Stimulated activated CD4-positive, alpha-beta T cell treated with anti-CD3 and anti-CD28 coated beads, Interleukin-4, amount 100 ng/mL, for 1 hour (primary cell): ENCODE results near the gene HRH3.
A peak's percentile ranks its signal among the peaks of the same experiment; 100 is the strongest.

Source experiments
- DNase-seq: peaks from one replicate; pipeline ENCODE4 v3.0.0-alpha.2; 2020

The HRH3 gene

DNA sequence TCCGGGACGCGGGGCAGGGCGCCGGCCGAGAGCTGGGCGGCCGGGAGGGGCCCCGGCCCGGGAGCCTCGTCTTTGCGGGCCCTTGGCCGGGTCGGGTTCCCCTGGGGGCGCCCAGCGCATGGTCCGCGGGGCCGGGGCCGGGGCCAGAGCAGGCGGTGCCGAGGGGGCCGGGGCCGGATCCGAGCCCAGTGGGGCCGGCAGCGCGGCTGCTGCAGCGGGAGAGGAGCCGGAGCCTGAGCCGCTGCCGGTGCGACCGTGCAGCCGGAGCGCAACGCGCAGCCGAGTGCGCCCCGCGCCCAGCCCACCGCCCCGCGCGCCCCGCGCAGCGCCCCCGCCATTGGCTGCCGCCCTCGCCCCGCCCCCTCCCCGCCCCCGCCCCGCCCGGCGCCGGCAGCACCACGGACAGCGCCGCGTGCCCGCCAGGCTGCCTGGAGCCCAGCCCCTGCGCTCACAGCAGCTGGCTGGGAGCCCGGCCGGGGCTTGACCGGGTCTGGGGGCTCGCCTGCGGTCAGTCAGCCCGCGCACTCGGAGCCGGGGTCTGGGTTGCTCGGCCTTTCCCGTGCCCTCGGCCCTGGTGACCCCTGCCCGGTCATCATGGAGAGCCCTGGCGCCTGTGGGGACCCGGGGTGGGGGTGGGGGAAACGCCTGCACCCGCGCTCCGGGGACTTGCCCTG lies at the start of gene HRH3:
HRH3 (minus strand) TSS at position 287 of the 674 bp plus-strand sequence. CDS start 308 bp downstream, outside the sequence.
- DNase-seq = peak; percentile 44

- no peak for DNase-seq
Observed at GRCh38 chr20:62269871-62270270, 49.8 kb upstream of the HRH3 start.

GRCh38 chr20:62269378-62269777 lies 49.3 kb upstream of the HRH3 start:
- no peak for DNase-seq

DNA sequence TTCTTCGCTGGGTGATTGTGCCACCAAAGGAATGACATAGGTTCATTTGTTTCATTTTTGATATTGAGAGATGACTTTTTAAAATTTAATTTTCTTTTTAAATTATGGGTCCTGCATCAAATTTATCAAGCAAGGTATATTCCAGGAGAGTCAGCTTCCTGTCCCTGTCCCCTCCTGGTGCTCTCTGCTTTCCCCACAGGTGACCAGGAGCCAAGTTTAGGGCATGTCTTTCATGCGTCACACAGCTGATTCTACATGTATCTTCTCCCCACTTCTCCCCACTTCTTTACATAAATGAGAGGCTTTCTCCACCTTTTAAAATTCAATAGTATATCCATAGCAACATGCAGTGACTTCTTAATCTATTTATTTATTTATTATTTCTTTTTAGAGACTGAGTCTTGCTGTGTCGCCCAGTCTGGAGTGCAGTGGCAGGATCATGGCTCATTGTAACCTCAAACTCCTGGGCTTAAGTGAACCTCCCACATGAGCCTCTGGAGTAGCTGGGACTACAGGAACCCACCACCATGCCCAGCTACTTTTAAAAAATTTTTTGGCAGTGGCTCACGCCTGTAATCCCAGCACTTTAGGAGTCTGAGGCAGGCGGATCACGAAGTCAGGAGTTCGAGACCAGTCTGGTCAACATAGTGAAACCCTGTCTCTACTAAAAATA lies 48.3 kb upstream of the HRH3 start:
- DNase-seq = no peak

DNA sequence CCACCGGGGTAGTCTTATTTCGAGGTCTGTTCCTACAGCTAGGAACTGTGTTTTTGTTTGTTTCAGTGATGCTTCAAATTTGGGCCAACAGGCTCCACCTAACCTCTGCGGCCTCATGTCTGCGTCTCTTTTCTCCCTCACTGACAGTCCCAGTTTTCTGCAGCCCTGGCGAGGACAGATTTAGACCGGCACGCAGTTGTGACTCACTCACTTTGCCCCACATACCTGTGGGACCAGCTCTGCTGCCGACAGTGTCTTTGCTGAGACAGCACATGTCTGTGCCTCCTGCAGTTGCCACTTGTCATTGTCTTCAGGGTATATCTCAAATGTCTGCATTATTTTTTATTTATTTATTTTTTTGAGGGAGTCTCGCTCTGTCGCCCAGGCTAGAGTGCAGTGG lies 47.5 kb upstream of the HRH3 start:
- no peak for DNase-seq

DNA sequence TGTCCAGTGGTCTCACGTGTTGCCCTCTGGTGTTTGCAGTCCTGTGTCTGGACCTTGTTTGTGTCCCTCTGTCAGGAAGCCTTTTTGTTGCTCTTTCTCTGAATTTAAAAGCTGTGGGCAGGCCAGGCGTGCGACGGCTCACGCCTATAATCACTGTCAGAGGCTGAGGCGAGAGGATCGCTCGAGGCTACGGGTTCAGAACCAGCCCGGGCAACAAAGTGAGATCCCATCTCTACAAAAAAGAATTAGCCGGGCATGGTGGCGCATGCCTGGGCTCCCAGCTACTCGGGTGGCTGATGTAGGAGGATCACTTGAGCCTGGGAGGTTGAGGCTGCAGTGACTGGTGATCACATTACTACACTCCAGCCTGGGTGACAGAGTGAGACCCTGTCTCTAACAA lies 46.8 kb upstream of the HRH3 start:
- DNase-seq = no peak

- no peak for DNase-seq
Observed at GRCh38 chr20:62266340-62266739, 46.3 kb upstream of the HRH3 start.

- DNase-seq = no peak
Observed at GRCh38 chr20:62265365-62265764, 45.3 kb upstream of the HRH3 start.

GRCh38 chr20:62263396-62263795 lies 43.3 kb upstream of the HRH3 start:
- no peak for DNase-seq

DNA sequence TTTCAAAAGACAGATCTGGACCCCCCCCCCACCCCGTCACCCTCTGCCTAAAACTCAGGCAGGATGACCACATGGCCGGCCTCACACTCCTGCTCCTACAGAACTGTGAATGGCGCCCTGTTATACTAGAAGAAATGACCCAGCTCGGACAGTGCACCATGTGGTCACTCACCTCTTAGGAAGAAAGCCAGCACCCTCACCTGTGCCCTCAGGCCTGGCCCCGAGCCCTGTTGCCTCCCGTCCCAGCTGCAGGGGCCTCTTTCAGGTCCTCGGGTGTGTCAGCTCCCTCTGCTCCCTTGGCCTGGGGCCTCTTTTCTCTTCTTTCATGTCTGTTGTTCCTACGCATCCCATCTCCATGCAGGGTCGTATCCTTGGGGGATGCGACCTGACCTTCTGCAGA lies 42.0 kb upstream of the HRH3 start:
- DNase-seq = no peak

DNA sequence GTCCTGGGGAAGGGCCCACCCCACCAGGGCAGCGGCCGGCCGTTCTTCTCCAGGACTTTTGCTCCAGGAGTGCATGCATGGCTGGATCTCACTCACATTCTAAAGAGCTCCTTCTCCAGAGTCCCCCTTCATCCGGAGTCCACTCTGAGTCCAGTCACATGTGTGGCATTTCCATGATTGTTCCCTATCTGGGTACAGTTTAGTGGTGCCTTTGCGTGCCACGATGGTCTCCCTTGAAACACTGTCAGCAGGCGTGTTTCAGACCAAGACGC lies 39.2 kb upstream of the HRH3 start:
- DNase-seq = no peak

- DNase-seq = no peak
Observed at GRCh38 chr20:62258499-62259293, 38.6 kb upstream of the HRH3 start.

DNA sequence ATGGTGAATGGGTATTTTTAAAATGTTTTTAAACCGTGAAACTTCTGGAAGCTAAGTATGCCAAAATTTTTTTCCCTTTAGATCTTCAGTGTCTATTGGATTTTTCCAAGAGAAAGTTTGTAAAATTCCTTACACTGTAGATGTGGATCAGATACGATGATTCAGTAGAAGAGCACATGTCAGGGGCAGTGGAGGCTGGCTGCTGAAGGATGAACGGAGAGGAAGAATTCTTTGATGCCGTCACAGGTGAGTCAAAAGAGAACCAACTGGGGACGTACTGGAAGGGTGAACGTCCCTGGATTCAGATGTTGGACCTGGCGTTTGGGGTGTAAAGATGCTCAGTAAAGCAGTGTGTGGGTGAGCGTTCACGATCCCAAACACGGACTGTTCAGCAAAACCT lies 35.9 kb upstream of the HRH3 start:
- DNase-seq = no peak

DNA sequence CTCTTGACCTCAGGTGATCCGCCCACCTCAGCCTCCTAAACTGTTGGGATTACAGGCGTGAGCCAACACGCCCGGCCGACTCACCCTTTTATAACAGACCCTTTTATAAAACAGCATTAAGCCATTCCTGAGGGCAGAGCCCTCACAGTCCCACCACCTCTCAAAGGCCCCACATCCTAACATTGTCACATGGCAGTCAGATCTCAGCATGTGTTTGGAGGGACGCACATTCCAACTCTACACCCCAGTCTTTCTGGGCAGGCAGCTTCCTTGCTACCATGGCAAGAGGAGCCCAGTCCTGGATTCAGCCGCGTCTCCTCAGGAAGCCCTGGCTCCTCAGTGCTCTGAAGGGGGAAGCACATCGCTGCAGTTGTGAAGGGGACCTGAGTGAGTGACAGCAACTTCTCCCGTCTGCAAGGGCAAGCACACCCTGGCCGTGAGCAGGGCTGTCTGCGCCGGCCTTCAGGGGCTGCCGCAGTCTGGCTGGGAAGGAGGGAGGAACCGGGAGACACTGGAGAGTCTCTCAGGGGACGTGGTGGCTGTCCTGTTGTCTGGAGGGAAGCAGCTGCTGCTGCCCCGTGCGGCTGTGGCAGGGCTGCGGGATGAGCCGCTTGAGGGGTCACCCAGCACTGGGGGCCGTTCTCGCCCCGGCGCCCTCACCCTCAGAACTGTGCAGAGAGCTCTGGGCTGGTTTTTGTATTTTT lies 34.1 kb upstream of the HRH3 start:
- no peak for DNase-seq

DNA sequence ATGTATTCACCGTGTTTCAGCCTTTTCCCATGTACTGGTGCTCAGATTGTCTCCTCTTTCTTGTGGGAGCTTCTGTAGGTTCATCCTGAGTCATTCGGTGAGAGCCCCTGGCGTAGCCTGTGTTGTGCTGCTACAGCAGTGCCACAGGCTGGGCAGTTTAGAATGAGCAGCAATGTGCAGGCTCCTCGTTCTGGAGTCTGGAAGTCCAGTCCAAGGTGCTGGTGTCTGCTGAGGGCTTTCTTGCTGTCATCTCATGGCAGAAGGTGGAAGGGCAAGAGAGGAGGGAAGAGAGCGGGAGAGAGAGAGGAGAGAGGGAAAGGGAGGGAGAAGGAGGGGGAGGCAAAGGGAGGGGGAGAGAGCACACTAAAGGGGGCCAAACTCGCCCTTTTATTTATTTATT lies 33.3 kb upstream of the HRH3 start:
- no peak for DNase-seq

- no peak for DNase-seq
Observed at GRCh38 chr20:62252342-62252966, 32.4 kb upstream of the HRH3 start.

DNA sequence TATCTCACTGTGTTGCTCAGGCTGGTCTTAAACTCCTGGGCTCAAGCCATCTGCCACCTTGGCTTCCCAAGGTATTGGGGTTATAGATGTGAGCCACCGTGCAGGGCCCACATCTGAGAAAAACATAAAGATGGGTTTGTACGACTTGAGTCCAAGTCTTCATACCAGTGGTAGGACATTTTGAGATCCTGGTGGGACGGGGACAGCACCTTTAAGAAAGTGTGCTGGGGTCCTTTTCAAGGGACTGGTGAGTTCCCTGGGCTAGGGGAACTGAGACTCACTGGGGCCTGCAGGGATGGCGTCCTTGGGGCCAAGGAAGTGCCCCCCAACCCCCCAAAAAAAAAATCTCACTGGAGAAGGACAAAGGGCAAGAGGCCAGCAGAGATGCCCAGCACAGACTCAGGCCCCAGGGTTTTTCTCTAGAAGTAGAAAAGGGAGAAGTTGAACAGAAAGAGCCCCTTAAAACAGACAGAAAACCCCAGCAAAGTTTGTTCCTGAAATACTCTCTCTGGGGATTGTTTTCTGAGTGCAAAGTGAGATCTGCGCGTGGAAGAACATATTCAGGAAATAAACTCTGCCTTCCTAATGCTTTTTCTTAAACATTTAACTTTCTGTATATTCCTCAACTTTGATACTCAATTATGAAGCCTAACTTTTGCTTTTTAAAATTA lies 28.9 kb upstream of the HRH3 start:
- DNase-seq = no peak

GRCh38 chr20:62246872-62247652 lies 27.0 kb upstream of the HRH3 start:
- no peak for DNase-seq

- no peak for DNase-seq
Observed at GRCh38 chr20:62246431-62246830, 26.4 kb upstream of the HRH3 start.

GRCh38 chr20:62245911-62246280 lies 25.8 kb upstream of the HRH3 start:
- no peak for DNase-seq

- no peak for DNase-seq
Observed at GRCh38 chr20:62244644-62245108, 24.6 kb upstream of the HRH3 start.
